Transverse colon (tissue), 4 donors: Measurements from ENCODE around the gene LRRC75A.

Experiments used
- CTCF ChIP-seq, 5 experiments: fragments of 200-600 bp in 3 of 5; fragments of 450-650 bp in 2 of 5; sonication (generic) in 3 of 5; IDR thresholded peaks; 1 replicate in 2 of 5; 2 replicates in 3 of 5; pipeline ENCODE4 v1.5.1; 2016 to 2017; ENCODE audit warnings: antibody characterized with exemption in 5 of 5, inconsistent platforms in 3 of 5, mild to moderate bottlenecking in 2 of 5, moderate library complexity in 1 of 5
- POLR2AphosphoS5 ChIP-seq, 3 donors: sonication (generic); formaldehyde crosslinking; IDR thresholded peaks; one replicate each; pipeline ENCODE4 v1.6.1; 2016; ENCODE audit warnings: antibody characterized with exemption in 3 of 3

- TF ChIP-seq CTCF (IDR thresholded peaks at IDR 0.05) (no peak), POLR2AphosphoS5 (IDR thresholded peaks at IDR 0.05) (no peak)
These were observed 8.9 kb downstream of the LRRC75A start for GRCh38 chr17:16483021-16483645.
